ENCODE data around the gene WDR86.

The WDR86 gene

DNA sequence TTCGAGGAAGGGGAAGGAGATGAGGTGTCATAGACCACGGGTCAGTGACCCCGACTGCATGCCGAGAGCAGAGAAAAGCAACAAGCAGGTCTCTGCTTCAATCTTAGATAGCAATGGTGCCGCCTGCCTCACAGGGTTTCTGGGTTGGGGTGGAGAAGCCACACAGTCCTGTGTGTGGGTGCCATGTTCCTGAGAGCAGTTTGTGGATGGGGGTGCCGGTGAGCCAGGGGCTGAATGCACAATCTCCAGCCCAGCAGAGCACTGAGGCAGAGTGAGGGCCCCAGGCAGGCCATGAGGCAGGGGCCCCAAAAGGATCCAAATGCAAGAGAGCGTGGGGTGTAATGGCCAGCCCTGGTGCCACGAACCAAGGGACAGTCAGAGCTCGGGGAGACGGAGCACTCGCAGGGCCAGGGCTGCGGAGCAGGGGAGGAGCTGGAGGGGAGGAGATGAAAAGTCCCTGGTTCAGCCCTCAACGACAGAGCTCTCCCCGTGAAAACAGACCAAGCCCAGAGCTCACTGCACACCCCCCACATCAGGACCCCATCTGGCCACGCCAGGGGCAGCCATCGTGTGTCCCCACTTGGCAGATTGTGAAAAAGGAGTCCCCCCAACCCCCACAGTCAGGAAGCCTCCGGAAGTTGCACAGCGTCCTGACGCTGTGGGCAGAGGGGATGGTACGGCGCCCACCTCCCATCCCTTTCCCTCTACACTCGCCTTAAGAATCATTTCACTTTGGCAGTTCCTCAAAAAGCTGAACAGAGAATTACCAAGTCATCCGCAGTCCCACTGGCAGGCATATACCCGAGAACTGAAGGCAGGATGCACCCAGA, 19.9 kb downstream of the WDR86 start:
- TF ChIP-seq, protein P1, sequence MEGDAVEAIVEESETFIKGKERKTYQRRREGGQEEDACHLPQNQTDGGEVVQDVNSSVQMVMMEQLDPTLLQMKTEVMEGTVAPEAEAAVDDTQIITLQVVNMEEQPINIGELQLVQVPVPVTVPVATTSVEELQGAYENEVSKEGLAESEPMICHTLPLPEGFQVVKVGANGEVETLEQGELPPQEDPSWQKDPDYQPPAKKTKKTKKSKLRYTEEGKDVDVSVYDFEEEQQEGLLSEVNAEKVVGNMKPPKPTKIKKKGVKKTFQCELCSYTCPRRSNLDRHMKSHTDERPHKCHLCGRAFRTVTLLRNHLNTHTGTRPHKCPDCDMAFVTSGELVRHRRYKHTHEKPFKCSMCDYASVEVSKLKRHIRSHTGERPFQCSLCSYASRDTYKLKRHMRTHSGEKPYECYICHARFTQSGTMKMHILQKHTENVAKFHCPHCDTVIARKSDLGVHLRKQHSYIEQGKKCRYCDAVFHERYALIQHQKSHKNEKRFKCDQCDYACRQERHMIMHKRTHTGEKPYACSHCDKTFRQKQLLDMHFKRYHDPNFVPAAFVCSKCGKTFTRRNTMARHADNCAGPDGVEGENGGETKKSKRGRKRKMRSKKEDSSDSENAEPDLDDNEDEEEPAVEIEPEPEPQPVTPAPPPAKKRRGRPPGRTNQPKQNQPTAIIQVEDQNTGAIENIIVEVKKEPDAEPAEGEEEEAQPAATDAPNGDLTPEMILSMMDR (IDR thresholded peaks at IDR 0.05; ENCODE audit: low read depth, low read length, missing control alignments): no peak
- no peak for DNase-seq (ENCODE audit: low read depth)
- in situ Hi-C loops (cut with HindIII; ENCODE audit: low sequenced_read_pairs): no loop called here
- H3K4me3 ChIP-seq (ENCODE audit: low read depth, low read length): no peak overlapping the region

DNA sequence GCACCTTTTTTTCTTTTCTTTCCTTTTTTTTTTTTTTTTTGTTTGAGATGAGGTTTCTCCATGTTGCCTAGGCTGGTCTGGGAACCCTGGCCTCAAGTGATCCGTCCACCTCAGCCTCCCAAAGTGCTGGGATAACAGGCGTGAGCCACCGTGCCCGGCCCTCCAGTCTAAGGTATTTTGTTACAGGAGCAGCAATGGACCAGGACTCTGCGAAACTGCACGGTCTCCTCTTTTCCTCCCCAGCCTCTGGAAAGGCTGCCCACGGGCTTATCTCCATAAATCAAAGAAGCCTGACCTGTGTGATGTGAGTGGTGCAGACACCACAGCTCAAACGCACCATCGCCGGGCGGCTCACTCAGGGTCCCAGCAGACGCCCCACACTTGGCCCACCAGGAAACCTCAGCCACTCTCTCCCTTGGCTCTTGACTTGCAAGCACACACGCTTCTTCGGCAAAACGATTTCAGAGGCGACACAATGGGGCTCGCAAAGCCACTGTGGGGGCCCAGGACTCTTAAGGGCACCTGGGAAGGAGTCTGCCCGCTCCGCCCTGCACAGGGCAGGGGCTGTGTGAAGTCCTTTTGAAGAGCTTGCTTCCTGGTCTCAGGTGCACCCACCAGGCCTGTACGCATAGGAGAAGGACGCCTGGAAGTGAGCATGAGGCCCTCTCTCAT, 20.6 kb downstream of the WDR86 start:
- no peak overlapping the region for H3K4me3 ChIP-seq (ENCODE audit: low read depth, low read length)
- in situ Hi-C loops (cut with HindIII; ENCODE audit: low sequenced_read_pairs): no loop called here
- TF ChIP-seq, protein P1 (IDR thresholded peaks at IDR 0.05; ENCODE audit: low read depth, low read length, missing control alignments): no peak
- DNase-seq (ENCODE audit: low read depth): no peak

DNA sequence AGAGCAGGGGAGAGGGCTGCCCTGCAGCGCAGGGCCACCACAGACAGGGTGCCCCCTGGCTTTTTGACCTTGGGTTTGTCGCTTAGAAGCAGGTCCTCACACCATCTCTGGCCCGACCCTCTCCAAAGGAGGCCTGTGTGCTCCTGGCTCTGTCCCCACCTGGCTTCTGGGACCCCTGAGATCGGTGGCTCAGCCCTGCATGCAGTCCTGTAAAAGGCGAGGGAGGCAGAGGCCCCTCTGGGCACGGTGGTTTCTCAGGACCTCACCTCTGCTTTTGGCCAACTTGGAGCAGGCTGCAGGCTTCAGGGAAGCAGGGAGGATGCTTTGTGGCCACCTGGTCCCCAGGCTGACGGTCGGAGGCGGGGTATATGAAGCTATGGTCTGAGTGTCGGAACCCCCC, 21.4 kb downstream of the WDR86 start:
- DNase-seq (ENCODE audit: low read depth): no peak
- in situ Hi-C loops (cut with HindIII; ENCODE audit: low sequenced_read_pairs): no loop called here
- H3K4me3 ChIP-seq (ENCODE audit: low read depth, low read length): no peak overlapping the region
- TF ChIP-seq, protein P1 (IDR thresholded peaks at IDR 0.05; ENCODE audit: low read depth, low read length, missing control alignments): no peak

DNA sequence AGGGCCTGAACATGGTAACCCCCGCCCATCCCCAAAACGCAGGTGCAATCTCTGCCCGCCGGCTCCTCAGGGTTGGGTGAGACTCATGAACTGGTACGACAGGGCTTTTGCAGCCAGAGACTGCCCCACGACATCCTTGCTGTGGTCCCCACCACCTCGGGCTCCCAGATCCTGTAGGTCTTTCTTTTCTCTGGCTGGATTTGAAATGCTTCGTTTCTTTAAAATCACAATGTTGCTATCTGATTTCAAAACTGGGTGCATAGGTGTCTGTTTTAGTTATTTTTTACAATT, 21.9 kb downstream of the WDR86 start:
- H3K4me3 ChIP-seq (ENCODE audit: low read depth, low read length): no peak overlapping the region
- DNase-seq (ENCODE audit: low read depth): no peak
- TF ChIP-seq, protein P1 (IDR thresholded peaks at IDR 0.05; ENCODE audit: low read depth, low read length, missing control alignments): no peak
- in situ Hi-C loops (cut with HindIII; ENCODE audit: low sequenced_read_pairs): no loop called here

DNA sequence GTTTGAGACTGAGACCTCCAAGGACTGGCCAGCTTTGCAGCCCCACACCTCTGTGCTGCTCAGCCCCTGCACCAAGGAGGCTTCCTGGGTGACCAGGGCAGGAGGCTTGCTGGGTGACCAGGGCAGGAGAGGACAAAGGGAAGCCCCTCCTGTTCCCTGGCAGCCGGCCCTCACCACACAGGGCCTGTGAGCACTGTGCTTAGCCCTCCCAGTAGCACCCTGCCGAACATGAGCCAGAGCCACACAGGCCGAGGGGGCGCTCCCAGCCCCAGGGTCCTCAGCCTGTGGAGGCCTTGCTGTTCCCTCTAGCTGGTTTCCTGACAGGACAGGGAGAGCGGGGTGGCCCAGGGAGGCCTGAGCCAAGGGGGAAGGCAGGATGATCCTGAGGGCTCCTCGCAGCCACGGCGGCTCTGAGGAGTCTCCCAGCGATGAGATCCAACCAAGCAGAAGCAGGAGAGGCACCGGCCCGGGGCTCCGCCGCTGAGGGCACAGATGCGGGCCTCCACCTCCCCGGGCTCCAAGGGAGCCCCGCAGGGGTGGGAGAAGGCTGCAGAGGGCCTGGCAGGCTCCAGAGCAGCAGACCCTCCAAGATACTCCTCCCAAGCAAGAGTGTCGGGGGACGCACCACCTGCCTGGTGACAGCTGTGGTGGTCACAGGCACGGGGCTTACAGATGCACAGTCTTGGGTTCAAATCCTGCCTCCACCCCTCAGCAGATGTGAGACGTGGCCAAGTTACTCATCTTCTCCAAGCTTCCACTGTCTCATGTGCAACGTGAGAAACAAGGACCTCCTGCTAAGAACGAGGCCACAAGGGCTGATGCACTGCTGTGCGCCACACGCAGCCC, 22.5 kb downstream of the WDR86 start:
- TF ChIP-seq, protein P1 (IDR thresholded peaks at IDR 0.05; ENCODE audit: low read depth, low read length, missing control alignments): no peak
- in situ Hi-C loops (cut with HindIII; ENCODE audit: low sequenced_read_pairs): no loop called here

DNA sequence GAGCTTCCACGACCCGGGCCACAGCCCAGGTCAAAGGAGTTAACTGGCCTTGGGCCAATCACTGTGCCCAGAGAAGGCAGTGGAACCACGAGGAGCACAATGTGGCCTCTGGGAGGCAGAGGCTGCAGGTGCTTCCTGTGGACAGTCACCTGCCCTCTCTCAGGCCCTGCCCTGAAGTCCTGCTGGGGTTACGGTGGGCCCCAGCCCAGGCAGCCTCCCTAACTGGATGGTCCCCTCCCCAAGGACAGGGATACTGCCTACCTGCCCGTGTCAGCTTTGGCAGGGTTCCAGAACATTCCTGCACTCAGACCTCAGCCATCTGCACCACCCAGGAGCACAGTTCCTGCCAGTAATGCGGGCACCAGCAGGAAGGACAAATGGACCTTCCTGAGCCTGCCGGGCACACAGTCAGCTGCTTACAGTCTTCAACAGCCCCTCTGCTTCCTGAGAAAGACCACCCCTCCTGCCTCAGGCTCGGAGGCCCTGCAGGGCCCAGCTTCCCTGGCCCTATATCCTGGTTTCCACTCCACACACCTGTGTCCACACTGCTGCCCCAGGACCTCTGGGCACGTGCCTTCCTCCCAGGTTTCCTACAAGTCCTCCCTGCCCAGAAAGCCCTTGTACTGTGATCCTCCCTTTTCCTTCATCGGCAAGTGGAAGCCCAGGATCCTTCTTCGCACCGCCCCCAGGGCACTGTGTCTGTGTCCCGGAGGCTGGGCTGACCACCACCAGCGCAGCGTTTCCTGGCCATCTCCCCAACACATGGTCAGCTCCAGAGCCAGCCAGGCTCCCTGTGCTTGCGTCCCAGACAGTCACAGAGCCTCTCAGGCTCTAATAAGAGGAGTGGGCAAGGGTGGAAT, 23.3 kb downstream of the WDR86 start:
- TF ChIP-seq, protein P1 (IDR thresholded peaks at IDR 0.05; ENCODE audit: low read depth, low read length, missing control alignments): no peak

More for the DNA sequence above, 22.5 kb downstream of the WDR86 start:
- no peak overlapping the region for H3K4me3 ChIP-seq (ENCODE audit: low read depth, low read length)
- DNase-seq (ENCODE audit: low read depth): no peak

More for the DNA sequence above, 23.3 kb downstream of the WDR86 start:
- H3K4me3 ChIP-seq (ENCODE audit: low read depth, low read length): no peak overlapping the region
- DNase-seq (ENCODE audit: low read depth): no peak
- in situ Hi-C loops (cut with HindIII; ENCODE audit: low sequenced_read_pairs): no loop called here

All from astrocyte of the cerebellum (primary cell).